WTC11 (cell line): ENCODE results near the gene RIPPLY1. TPM values are rescaled to one million over a fixed set of nuclear protein-coding genes. Genes with fewer than 3 reads are reported as not detected.

Experiments
- ATAC-seq: fragments of 200-7000 bp; cut with Tn5 transposase; 2 replicates; pipeline ENCODE4 v1.10.0; 2021; ENCODE audit warnings: mild to moderate bottlenecking, moderate library complexity
- CTCF ChIA-PET: fragments of 300-600 bp; sonication (Branson Sonifier 250); formaldehyde crosslinking; loops from one replicate; lab custom pipeline; 2021; ENCODE audit warnings: antibody characterized with exemption; lab: Charles Lee
- POLR2A ChIA-PET: fragments of 350-600 bp; sonication (Branson Sonifier 250); formaldehyde crosslinking; loops from one replicate; lab custom pipeline; 2021; ENCODE audit warnings: antibody characterized with exemption; lab: Charles Lee
- DNase-seq: peaks from one replicate; pipeline ENCODE4 v3.0.0; 2021; ENCODE audit warnings: low spot score
- H3K27ac Mint-ChIP-seq: 2 replicates; pipeline ENCODE4 v1.8.0; 2021; ENCODE audit warnings: mixed read lengths
- H3K27me3 Mint-ChIP-seq: 2 replicates; pipeline ENCODE4 v1.8.0; 2021; ENCODE audit warnings: low read depth, mild to moderate bottlenecking, moderate library complexity, mixed read lengths
- H3K36me3 Mint-ChIP-seq: 2 replicates; pipeline ENCODE4 v1.8.0; 2021; ENCODE audit warnings: mixed read lengths
- H3K4me1 Mint-ChIP-seq: 2 replicates; pipeline ENCODE4 v1.8.0; 2022; ENCODE audit warnings: mixed read lengths
- H3K4me3 Mint-ChIP-seq: 2 replicates; pipeline ENCODE4 v1.8.0; 2021; ENCODE audit warnings: mild to moderate bottlenecking, moderate library complexity, mixed read lengths
- H3K9me3 Mint-ChIP-seq: 2 replicates; pipeline ENCODE4 v1.8.0; 2021; ENCODE audit warnings: mixed read lengths
- CBFB ChIP-seq: sonication (generic); formaldehyde crosslinking; IDR thresholded peaks from 2 replicates; pipeline ENCODE4 v1.8.1; 2022; ENCODE audit warnings: mild to moderate bottlenecking, low read depth, missing genetic modification reagents
- E2F4 ChIP-seq: sonication (generic); formaldehyde crosslinking; IDR thresholded peaks from 2 replicates; pipeline ENCODE4 v1.8.1; 2022; ENCODE audit warnings: low read depth, mild to moderate bottlenecking, moderate library complexity, missing genetic modification reagents, borderline replicate concordance
- ETV6 ChIP-seq: sonication (generic); formaldehyde crosslinking; IDR thresholded peaks from 2 replicates; pipeline ENCODE4 v1.8.1; 2022; ENCODE audit warnings: mild to moderate bottlenecking, missing genetic modification reagents
- GTF2I ChIP-seq: fragments of 250-450 bp; sonication (Bioruptor Pico); conservative IDR thresholded peaks from 2 replicates; pipeline ENCODE4 v1.4.0; 2021; ENCODE audit warnings: mild to moderate bottlenecking
- JAZF1 ChIP-seq: fragments of 250-450 bp; sonication (Bioruptor Pico); IDR thresholded peaks from 2 replicates; pipeline ENCODE4 v1.9.0; 2021; ENCODE audit warnings: moderate library complexity, mild to moderate bottlenecking, inconsistent platforms
- JUN ChIP-seq: sonication (generic); formaldehyde crosslinking; IDR thresholded peaks from 2 replicates; pipeline ENCODE4 v1.8.0; 2023; ENCODE audit warnings: mild to moderate bottlenecking, missing genetic modification reagents
- KAT7 ChIP-seq: sonication (generic); formaldehyde crosslinking; IDR thresholded peaks from 2 replicates; pipeline ENCODE4 v1.8.1; 2023; ENCODE audit warnings: missing genetic modification reagents, mild to moderate bottlenecking, borderline replicate concordance
- NFE2L1 ChIP-seq: sonication (generic); formaldehyde crosslinking; IDR thresholded peaks from 2 replicates; pipeline ENCODE4 v1.8.1; 2023; ENCODE audit warnings: missing genetic modification reagents
- NR2C2 ChIP-seq: sonication (generic); formaldehyde crosslinking; IDR thresholded peaks from 2 replicates; pipeline ENCODE4 v1.8.0; 2022; ENCODE audit warnings: mild to moderate bottlenecking, missing genetic modification reagents
- OVOL2 ChIP-seq: fragments of 250-450 bp; sonication (Bioruptor Pico); IDR thresholded peaks from 2 replicates; pipeline ENCODE4 v1.9.0; 2021; ENCODE audit warnings: mild to moderate bottlenecking, borderline replicate concordance
- SOX15 ChIP-seq: fragments of 250-450 bp; sonication (Bioruptor Pico); IDR thresholded peaks from 2 replicates; pipeline ENCODE4 v1.9.0; 2021; ENCODE audit warnings: mild to moderate bottlenecking
- STAT6 ChIP-seq: sonication (generic); formaldehyde crosslinking; conservative IDR thresholded peaks from 2 replicates; pipeline ENCODE4 v1.8.1; 2023; ENCODE audit warnings: mild to moderate bottlenecking, low read depth, missing genetic modification reagents, moderate library complexity
- TEAD4 ChIP-seq: sonication (generic); formaldehyde crosslinking; IDR thresholded peaks from 2 replicates; pipeline ENCODE4 v1.8.0; 2022; ENCODE audit warnings: mild to moderate bottlenecking, missing genetic modification reagents
- TP53 ChIP-seq: sonication (generic); formaldehyde crosslinking; IDR thresholded peaks from 2 replicates; pipeline ENCODE4 v1.8.1; 2023; ENCODE audit warnings: mild to moderate bottlenecking, missing genetic modification reagents
- USF2 ChIP-seq: sonication (generic); formaldehyde crosslinking; IDR thresholded peaks from 2 replicates; pipeline ENCODE4 v1.8.1; 2023; ENCODE audit warnings: mild to moderate bottlenecking, missing genetic modification reagents, moderate library complexity
- ZBTB21 ChIP-seq: sonication (generic); formaldehyde crosslinking; IDR thresholded peaks from 2 replicates; pipeline ENCODE4 v1.8.1; 2023; ENCODE audit warnings: mild to moderate bottlenecking, missing genetic modification reagents, borderline replicate concordance
- ZNF232 ChIP-seq: sonication (generic); formaldehyde crosslinking; IDR thresholded peaks from 2 replicates; pipeline ENCODE4 v1.8.0; 2022; ENCODE audit warnings: mild to moderate bottlenecking, missing genetic modification reagents
- ZNF396 ChIP-seq: fragments of 250-450 bp; sonication (Bioruptor Pico); IDR thresholded peaks from 2 replicates; pipeline ENCODE4 v1.8.0; 2021; ENCODE audit warnings: mild to moderate bottlenecking, moderate library complexity, borderline replicate concordance
- ZNF416 ChIP-seq: fragments of 250-450 bp; sonication (Bioruptor Pico); IDR thresholded peaks from 2 replicates; pipeline ENCODE4 v1.9.0; 2021; ENCODE audit warnings: mild to moderate bottlenecking, inconsistent platforms
- total RNA-seq: library from RNA; stranded (reverse); gene quantifications from 3 replicates; pipeline ENCODE4 v1.2.3, GENCODE V29; 2021
- TF ChIP-seq, protein P1 (sequence below): sonication (generic); formaldehyde crosslinking; IDR thresholded peaks from 2 replicates; pipeline ENCODE4 v1.8.0; 2022; ENCODE audit warnings: mild to moderate bottlenecking, missing genetic modification reagents
- TF ChIP-seq, protein P2 (sequence below): sonication (generic); formaldehyde crosslinking; IDR thresholded peaks from 2 replicates; pipeline ENCODE4 v1.8.0; 2022; ENCODE audit warnings: mild to moderate bottlenecking, missing genetic modification reagents
- TF ChIP-seq, protein P3 (sequence below): sonication (generic); formaldehyde crosslinking; conservative IDR thresholded peaks from 2 replicates; pipeline ENCODE4 v1.8.1; 2022; ENCODE audit warnings: mild to moderate bottlenecking, missing genetic modification reagents

RIPPLY1 gene
- total RNA-seq, 1 experiment from 2014 or later = not detected

DNA sequence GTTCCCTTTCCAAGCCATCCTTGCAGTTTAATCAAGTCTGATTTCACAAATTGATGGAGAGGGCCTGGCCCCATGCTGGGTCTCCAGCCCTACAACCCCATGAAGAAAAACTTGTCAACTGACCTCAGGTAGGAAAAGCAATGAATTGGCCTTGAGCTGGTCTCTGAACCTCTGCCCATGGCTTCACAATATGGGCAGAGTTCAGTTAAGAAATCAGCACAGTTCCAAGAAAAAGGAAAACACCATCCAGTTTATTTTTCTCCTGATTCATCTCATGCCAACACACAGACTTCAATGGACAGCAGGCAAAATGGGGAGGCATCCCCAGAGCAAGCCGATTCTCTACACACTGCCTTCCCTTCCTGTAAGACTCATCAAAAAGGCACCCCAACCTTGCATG lies 3.3 kb downstream of the RIPPLY1 start:
- CTCF ChIA-PET = interaction anchor here (0.7 to 1.0 kb wide), 2 partner anchors 60 to 565 kb away, joined by 3 to 4 read pairs; no protein-coding TSS in a partner anchor
- Mint-ChIP-seq H3K4me3 (no peak overlapping the region), H3K27ac (no peak overlapping the region), H3K9me3 (no peaks in the 10 kb centered on the region), H3K4me1 (peaks cover 10% of the 10 kb centered on the region), H3K36me3 (no peaks in the 10 kb centered on the region), H3K27me3 (no peaks in the 10 kb centered on the region)
- TF ChIP-seq ZNF416 (CRISPR knock-in tag) (no peak), TP53 (CRISPR knock-in tag) (no peak), KAT7 (CRISPR knock-in tag) (no peak), ZNF232 (CRISPR knock-in tag) (no peak), JUN (CRISPR knock-in tag) (no peak), OVOL2 (CRISPR knock-in tag) (no peak), TEAD4 (CRISPR knock-in tag) (no peak), USF2 (CRISPR knock-in tag) (no peak), NFE2L1 (CRISPR knock-in tag) (no peak), GTF2I (no peak), CBFB (CRISPR knock-in tag) (no peak), NR2C2 (no peak), JAZF1 (no peak), E2F4 (no peak), ZNF396 (CRISPR knock-in tag) (no peak), STAT6 (CRISPR knock-in tag) (no peak)
- TF ChIP-seq, protein P1, sequence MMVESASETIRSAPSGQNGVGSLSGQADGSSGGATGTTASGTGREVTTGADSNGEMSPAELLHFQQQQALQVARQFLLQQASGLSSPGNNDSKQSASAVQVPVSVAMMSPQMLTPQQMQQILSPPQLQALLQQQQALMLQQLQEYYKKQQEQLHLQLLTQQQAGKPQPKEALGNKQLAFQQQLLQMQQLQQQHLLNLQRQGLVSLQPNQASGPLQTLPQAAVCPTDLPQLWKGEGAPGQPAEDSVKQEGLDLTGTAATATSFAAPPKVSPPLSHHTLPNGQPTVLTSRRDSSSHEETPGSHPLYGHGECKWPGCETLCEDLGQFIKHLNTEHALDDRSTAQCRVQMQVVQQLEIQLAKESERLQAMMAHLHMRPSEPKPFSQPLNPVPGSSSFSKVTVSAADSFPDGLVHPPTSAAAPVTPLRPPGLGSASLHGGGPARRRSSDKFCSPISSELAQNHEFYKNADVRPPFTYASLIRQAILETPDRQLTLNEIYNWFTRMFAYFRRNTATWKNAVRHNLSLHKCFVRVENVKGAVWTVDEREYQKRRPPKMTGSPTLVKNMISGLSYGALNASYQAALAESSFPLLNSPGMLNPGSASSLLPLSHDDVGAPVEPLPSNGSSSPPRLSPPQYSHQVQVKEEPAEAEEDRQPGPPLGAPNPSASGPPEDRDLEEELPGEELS (CRISPR knock-in tag) = no peak
- TF ChIP-seq, protein P2, sequence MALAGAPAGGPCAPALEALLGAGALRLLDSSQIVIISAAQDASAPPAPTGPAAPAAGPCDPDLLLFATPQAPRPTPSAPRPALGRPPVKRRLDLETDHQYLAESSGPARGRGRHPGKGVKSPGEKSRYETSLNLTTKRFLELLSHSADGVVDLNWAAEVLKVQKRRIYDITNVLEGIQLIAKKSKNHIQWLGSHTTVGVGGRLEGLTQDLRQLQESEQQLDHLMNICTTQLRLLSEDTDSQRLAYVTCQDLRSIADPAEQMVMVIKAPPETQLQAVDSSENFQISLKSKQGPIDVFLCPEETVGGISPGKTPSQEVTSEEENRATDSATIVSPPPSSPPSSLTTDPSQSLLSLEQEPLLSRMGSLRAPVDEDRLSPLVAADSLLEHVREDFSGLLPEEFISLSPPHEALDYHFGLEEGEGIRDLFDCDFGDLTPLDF (CRISPR knock-in tag) = no peak
- ATAC-seq (no peak), DNase-seq (no peak)
- POLR2A ChIA-PET = no interaction called here

DNA sequence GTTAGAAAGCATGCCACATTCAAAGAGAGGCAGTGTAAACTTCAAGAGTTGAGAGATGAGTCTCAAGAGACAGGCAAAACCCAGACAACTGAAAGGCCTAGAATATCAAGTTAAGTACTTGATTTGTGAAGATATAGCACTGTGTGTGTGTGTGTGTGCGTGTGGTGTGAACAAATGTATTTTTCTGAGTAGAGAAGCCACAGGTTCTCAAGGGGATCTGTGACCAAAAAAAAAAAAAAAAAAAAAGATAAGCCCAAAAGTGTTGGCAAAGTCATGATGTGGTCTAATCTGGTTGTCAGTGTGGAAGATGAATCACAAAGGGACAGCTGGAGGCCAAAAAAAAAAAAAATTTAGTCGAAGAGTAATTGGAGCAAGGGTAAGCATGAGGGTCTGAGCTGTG lies 3.9 kb downstream of the RIPPLY1 start:
- Mint-ChIP-seq H3K27me3 (no peaks in the 10 kb centered on the region), H3K4me1 (peaks cover 10% of the 10 kb centered on the region), H3K27ac (no peak overlapping the region), H3K4me3 (no peak overlapping the region), H3K36me3 (no peaks in the 10 kb centered on the region), H3K9me3 (no peaks in the 10 kb centered on the region)
- ATAC-seq (no peak), DNase-seq (no peak)
- TF ChIP-seq, protein P3, sequence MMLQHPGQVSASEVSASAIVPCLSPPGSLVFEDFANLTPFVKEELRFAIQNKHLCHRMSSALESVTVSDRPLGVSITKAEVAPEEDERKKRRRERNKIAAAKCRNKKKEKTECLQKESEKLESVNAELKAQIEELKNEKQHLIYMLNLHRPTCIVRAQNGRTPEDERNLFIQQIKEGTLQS (CRISPR knock-in tag) = no peak
- TF ChIP-seq ETV6 (CRISPR knock-in tag) (no peak), ZBTB21 (CRISPR knock-in tag) (no peak), KAT7 (CRISPR knock-in tag) (no peak), SOX15 (no peak)
- ChIA-PET POLR2A (no interaction called here), CTCF (interaction anchor here (0.6 to 1.4 kb wide), 7 partner anchors 11 to 565 kb away, joined by 3 to 28 read pairs (median 3); no protein-coding TSS in a partner anchor)
